Gastrocnemius medialis (tissue), 4 donors: ENCODE results near the gene RNF214.

Experiments used
- POLR2A ChIP-seq, 2 donors: fragments of 450-650 bp; IDR thresholded peaks; one replicate each; pipeline ENCODE4 v1.6.1; 2017; ENCODE audit warnings: antibody characterized with exemption in 2 of 2, mild to moderate bottlenecking in 2 of 2, moderate library complexity in 2 of 2
- TF ChIP-seq, protein P1 (sequence below), 5 experiments: fragments of 450-650 bp in 3 of 5; fragments of 200-600 bp in 2 of 5; sonication (generic) in 2 of 5; IDR thresholded peaks in 4 of 5; conservative IDR thresholded peaks in 1 of 5; 1 replicate in 4 of 5; 2 replicates in 1 of 5; pipeline ENCODE4 v1.5.1; 2016 to 2019; ENCODE audit warnings: antibody characterized with exemption in 5 of 5, mild to moderate bottlenecking in 3 of 5, moderate library complexity in 3 of 5

DNA sequence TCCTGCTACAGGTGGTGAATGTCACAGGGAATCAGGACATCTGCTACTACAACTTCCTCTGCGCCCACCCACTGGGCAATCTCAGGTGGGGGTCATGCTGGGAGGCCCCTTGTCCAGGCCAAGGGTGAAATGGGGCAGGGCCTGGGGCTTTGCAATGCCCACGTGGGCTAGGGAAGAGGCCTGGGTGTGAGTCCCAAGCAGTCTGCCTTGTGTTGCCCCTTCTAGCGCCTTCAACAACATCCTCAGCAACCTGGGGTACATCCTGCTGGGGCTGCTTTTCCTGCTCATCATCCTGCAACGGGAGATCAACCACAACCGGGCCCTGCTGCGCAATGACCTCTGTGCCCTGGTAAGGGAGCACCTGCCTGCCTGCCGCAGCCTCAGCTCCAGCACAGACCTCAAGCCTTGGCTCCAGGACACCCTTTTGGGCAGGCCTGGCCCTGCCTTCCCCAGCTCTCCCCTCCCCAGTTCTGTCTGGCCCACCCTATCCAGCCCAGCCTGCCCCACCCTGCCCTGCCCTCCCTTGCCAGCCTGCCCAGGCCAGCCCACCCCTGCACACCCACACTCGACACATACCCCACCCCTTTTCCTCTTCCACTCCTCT is 42.4 kb upstream of the RNF214 start:
- TF ChIP-seq, protein P1, sequence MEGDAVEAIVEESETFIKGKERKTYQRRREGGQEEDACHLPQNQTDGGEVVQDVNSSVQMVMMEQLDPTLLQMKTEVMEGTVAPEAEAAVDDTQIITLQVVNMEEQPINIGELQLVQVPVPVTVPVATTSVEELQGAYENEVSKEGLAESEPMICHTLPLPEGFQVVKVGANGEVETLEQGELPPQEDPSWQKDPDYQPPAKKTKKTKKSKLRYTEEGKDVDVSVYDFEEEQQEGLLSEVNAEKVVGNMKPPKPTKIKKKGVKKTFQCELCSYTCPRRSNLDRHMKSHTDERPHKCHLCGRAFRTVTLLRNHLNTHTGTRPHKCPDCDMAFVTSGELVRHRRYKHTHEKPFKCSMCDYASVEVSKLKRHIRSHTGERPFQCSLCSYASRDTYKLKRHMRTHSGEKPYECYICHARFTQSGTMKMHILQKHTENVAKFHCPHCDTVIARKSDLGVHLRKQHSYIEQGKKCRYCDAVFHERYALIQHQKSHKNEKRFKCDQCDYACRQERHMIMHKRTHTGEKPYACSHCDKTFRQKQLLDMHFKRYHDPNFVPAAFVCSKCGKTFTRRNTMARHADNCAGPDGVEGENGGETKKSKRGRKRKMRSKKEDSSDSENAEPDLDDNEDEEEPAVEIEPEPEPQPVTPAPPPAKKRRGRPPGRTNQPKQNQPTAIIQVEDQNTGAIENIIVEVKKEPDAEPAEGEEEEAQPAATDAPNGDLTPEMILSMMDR (IDR thresholded peaks at IDR 0.05 in 4 of 5, conservative IDR thresholded peaks at IDR 0.05 in 1 of 5) = no peak
- no peak for TF ChIP-seq POLR2A (IDR thresholded peaks at IDR 0.05)
